ENCODE results near the gene CDC23.

Gene CDC23

GRCh38 chr5:138179277-138179857 is 33.8 kb downstream of the CDC23 start:
- peak overlapping the region; percentile 85 for H3K4me3 ChIP-seq (ENCODE audit: low read depth, low read length)
- no peak for DNase-seq (ENCODE audit: low read depth)
- TF ChIP-seq CTCF (IDR thresholded peaks at IDR 0.05; ENCODE audit: low read depth, low read length, missing control alignments) = no peak
- in situ Hi-C loops (cut with HindIII; ENCODE audit: low sequenced_read_pairs) = no loop called here

- H3K4me3 ChIP-seq (ENCODE audit: low read depth, low read length) = peak within 1 kb of the TSS; percentile 85
- in situ Hi-C loops (cut with HindIII; ENCODE audit: low sequenced_read_pairs) = no loop called here
- no peak for TF ChIP-seq CTCF (IDR thresholded peaks at IDR 0.05; ENCODE audit: low read depth, low read length, missing control alignments)
- DNase-seq (ENCODE audit: low read depth) = peak; percentile 91
These were observed 34.4 kb downstream of the CDC23 start, which contains the start of the genes BRD8 and KIF20A for GRCh38 chr5:138178516-138179276. BRD8 (minus strand) TSS chr5:138178630; CDS start chr5:138178614, 16 bp downstream. KIF20A (plus strand) TSS chr5:138179112; CDS start chr5:138179681, 569 bp downstream.

- DNase-seq (ENCODE audit: low read depth) = peak; percentile 1
- in situ Hi-C loops (cut with HindIII; ENCODE audit: low sequenced_read_pairs) = no loop called here
- peak overlapping the region; percentile 85 for H3K4me3 ChIP-seq (ENCODE audit: low read depth, low read length)
- TF ChIP-seq CTCF (IDR thresholded peaks at IDR 0.05; ENCODE audit: low read depth, low read length, missing control alignments) = no peak
These were observed 35.1 kb downstream of the CDC23 start for GRCh38 chr5:138177941-138178515.

- no peak overlapping the region for H3K4me3 ChIP-seq (ENCODE audit: low read depth, low read length)
- in situ Hi-C loops (cut with HindIII; ENCODE audit: low sequenced_read_pairs) = no loop called here
- no peak for TF ChIP-seq CTCF (IDR thresholded peaks at IDR 0.05; ENCODE audit: low read depth, low read length, missing control alignments)
- no peak for DNase-seq (ENCODE audit: low read depth)
These were observed 42.8 kb downstream of the CDC23 start for GRCh38 chr5:138170299-138170698.

- in situ Hi-C loops (cut with HindIII; ENCODE audit: low sequenced_read_pairs) = no loop called here
These were observed 44.0 kb downstream of the CDC23 start for GRCh38 chr5:138169124-138169523.

More at GRCh38 chr5:138169124-138169523, 44.0 kb downstream of the CDC23 start:
- no peak for TF ChIP-seq CTCF (IDR thresholded peaks at IDR 0.05; ENCODE audit: low read depth, low read length, missing control alignments)
- no peak for DNase-seq (ENCODE audit: low read depth)
- H3K4me3 ChIP-seq (ENCODE audit: low read depth, low read length) = no peak overlapping the region

Measured in astrocyte of the cerebellum (primary cell).